K562 (cell line): ENCODE data around the gene VWA3B. TPM values are rescaled to one million over a fixed set of nuclear protein-coding genes. Genes with fewer than 3 reads are reported as not detected.
A peak's percentile ranks its signal among the peaks of the same experiment; 100 is the strongest.

Experiments used
- ATAC-seq: fragments of 200-7000 bp; cut with Tn5 transposase; 3 replicates; pipeline ENCODE4 v1.9.1; 2020; ENCODE audit warnings: moderate library complexity
- BruUV-seq: library from RNA; stranded (reverse); fragments of 400-500 nt; replicated peaks from 2 replicates; lab custom pipeline; 2021; lab: Mats Ljungman, UMichigan
- CTCF ChIA-PET: fragments of 300-600 bp; formaldehyde crosslinking; extraction: SDS; loops from one replicate; lab custom pipeline; 2021; ENCODE audit warnings: low intra/inter-chr PET ratio; lab: Yijun Ruan, JAX
- POLR2A ChIA-PET: fragments of 300-600, 350-650 bp; sonication (Branson Sonifier 250); formaldehyde crosslinking; extraction: SDS; loops from one replicate; lab custom pipeline; 2021; ENCODE audit warnings: antibody characterized with exemption, inconsistent platforms; lab: Yijun Ruan, JAX
- DNase-seq, 4 experiments: peaks; one replicate each; pipeline versions ENCODE4 v3.0.0 to v3.0.0-alpha.2; 2011 to 2018; ENCODE audit warnings: low spot score in 3 of 4, mixed read lengths in 3 of 4; ENCODE audit errors: extremely low read depth in 1 of 4
- FAIRE-seq: peaks from 2 replicates; lab custom pipeline; 2011; peaks lifted over from hg19 to GRCh38; lab: Jason Lieb, UNC
- H2AFZ ChIP-seq: 2 replicates; pipeline ENCODE4 v1.6.0; 2011; ENCODE audit warnings: low read depth, low read length, control low read depth, inconsistent platforms
- H3K27ac ChIP-seq: fragments of 200-600 bp; 3 replicates; pipeline ENCODE4 v1.8.0; 2011; ENCODE audit warnings: low read depth, mild to moderate bottlenecking, control low read depth, inconsistent platforms, low read length, moderate library complexity, mixed read lengths; ENCODE audit errors: extremely low read depth
- H3K27me3 ChIP-seq, 2 experiments: fragments of 300-600 bp in 1 of 2; 2 replicates in 1 of 2; 3 replicates in 1 of 2; pipeline versions ENCODE4 v1.6.0 to v1.8.0; 2011; ENCODE audit warnings: inconsistent platforms in 2 of 2, low read length in 2 of 2, mild to moderate bottlenecking in 1 of 2, mixed read lengths in 1 of 2, moderate library complexity in 1 of 2; ENCODE audit not compliant: control insufficient read depth in 2 of 2, insufficient read depth in 2 of 2
- H3K36me3 ChIP-seq: fragments of 300-600 bp; 3 replicates; pipeline ENCODE4 v1.8.0; 2011; ENCODE audit warnings: mild to moderate bottlenecking, low read length, inconsistent platforms; ENCODE audit not compliant: control insufficient read depth, insufficient read depth
- H3K4me1 ChIP-seq, 2 experiments: fragments of 200-600 bp in 1 of 2; replicated peaks in 1 of 2; 2 replicates in 1 of 2; 3 replicates in 1 of 2; pipeline versions ENCODE4 v1.5.1 to v1.8.0; 2011; ENCODE audit warnings: inconsistent platforms in 2 of 2, low read length in 2 of 2, mild to moderate bottlenecking in 1 of 2, mixed read lengths in 1 of 2, moderate library complexity in 1 of 2; ENCODE audit not compliant: control insufficient read depth in 2 of 2, insufficient read depth in 2 of 2
- H3K4me2 ChIP-seq: 2 replicates; pipeline ENCODE4 v1.6.1; 2011; ENCODE audit warnings: low read length, control low read depth, inconsistent platforms, mixed read lengths; ENCODE audit not compliant: insufficient read depth
- H3K4me3 ChIP-seq: fragments of 200-600 bp; sonication (generic), shearing (Covaris generic); 2 replicates; pipeline ENCODE4 v1.5.1; 2016; ENCODE audit warnings: control low read depth, inconsistent platforms
- H3K79me2 ChIP-seq: fragments of 200-600 bp; 3 replicates; pipeline ENCODE4 v1.8.0; 2011; ENCODE audit warnings: low read length, inconsistent platforms; ENCODE audit not compliant: control insufficient read depth, insufficient read depth
- H3K9ac ChIP-seq, 2 experiments: 2 replicates each; pipeline versions ENCODE4 v1.6.0 to v1.6.1; 2011; ENCODE audit warnings: low read depth in 2 of 2, low read length in 2 of 2, control low read depth in 1 of 2, inconsistent platforms in 1 of 2, mild to moderate bottlenecking in 1 of 2, mixed read lengths in 1 of 2; ENCODE audit not compliant: insufficient read depth in 1 of 2
- H3K9me1 ChIP-seq: one replicate; pipeline ENCODE4 v1.6.0; 2011; ENCODE audit warnings: inconsistent platforms, mild to moderate bottlenecking, low read length, moderate library complexity; ENCODE audit not compliant: control insufficient read depth, insufficient read depth
- H3K9me3 ChIP-seq: replicated peaks from 2 replicates; pipeline ENCODE4 v1.5.1; 2011; ENCODE audit warnings: low read depth, low read length, inconsistent platforms; ENCODE audit not compliant: control insufficient read depth, insufficient read depth
- H4K20me1 ChIP-seq: replicated peaks from 2 replicates; pipeline ENCODE4 v1.6.1; 2011; ENCODE audit warnings: low read length, inconsistent platforms, mixed read lengths; ENCODE audit not compliant: control insufficient read depth, insufficient read depth
- E4F1 ChIP-seq: fragments of 250-450 bp; sonication (Bioruptor Pico); IDR thresholded peaks from 2 replicates; pipeline ENCODE4 v1.5.0; 2021; ENCODE audit warnings: mild to moderate bottlenecking, borderline replicate concordance
- SPI1 ChIP-seq: IDR thresholded peaks from 2 replicates; pipeline ENCODE4 v1.6.1; 2011; ENCODE audit warnings: low read depth, low read length, control low read depth, borderline replicate concordance
- ZNF277 ChIP-seq: fragments of 250-450 bp; sonication (Bioruptor Pico); IDR thresholded peaks from 2 replicates; pipeline ENCODE4 v1.8.0; 2022; ENCODE audit warnings: inconsistent platforms, mild to moderate bottlenecking, moderate library complexity, borderline replicate concordance
- ZNF707 ChIP-seq: fragments of 250-450 bp; sonication (Bioruptor Pico); conservative IDR thresholded peaks from 2 replicates; pipeline ENCODE4 v1.8.0; 2022; ENCODE audit warnings: inconsistent platforms, mild to moderate bottlenecking, moderate library complexity
- WGBS: fragments of 100-300 bp; shearing (Covaris generic); methylation state at CpG from one replicate; pipeline ENCODE4 v1.1.6; 2016; ENCODE audit warnings: low coverage, mixed read lengths; ENCODE audit not compliant: insufficient coverage; ENCODE audit errors: missing lambda C conversion rate; 5-methylcytosine and 5-hydroxymethylcytosine counted together
- in situ Hi-C: fragments of 300-500 bp; cut with MboI; formaldehyde crosslinking; loops from 4 replicates; pipeline ENCODE4 v1.15.0; 2018; ENCODE audit warnings: inconsistent platforms, mixed read lengths
- intact Hi-C: fragments of 100-400 bp; cut with micrococcal nuclease; formaldehyde crosslinking; loops from 2 replicates; pipeline ENCODE4 v1.14.2; 2022
- polyA plus RNA-seq, 8 experiments: library from polyadenylated mRNA; depleted of rRNA in 4 of 8; stranded (reverse) in 5 of 8; unstranded in 3 of 8; fragments of >200 nt; fragmentation: Nextera tagmentation in 2 of 8; fragmentation: Illumina TruSeq in 1 of 8; extraction: Ambion mirVana in 2 of 8; extraction: Trizol in 1 of 8; gene quantifications; 2 replicates each; pipeline versions ENCODE4 v1.2.1 to v1.2.3, GENCODE V29; 2011 to 2014; ENCODE audit warnings: inconsistent platforms in 1 of 8, missing spikeins in 1 of 8
- total RNA-seq, 7 experiments: library from RNA; depleted of rRNA in 6 of 7; stranded (reverse); fragments of >200 nt in 6 of 7; fragmentation: Illumina TruSeq in 2 of 7; extraction: Trizol in 2 of 7; gene quantifications; 2 replicates each; pipeline versions ENCODE4 v1.2.1 to v1.2.3, GENCODE V29; 2011 to 2021; ENCODE audit warnings: low replicate concordance in 1 of 7

The VWA3B gene
- total and polyA plus RNA-seq, 9 of the 15 experiments (the other 6 are each of a cell fraction or from before 2014, with no cell fraction given): not detected

- CTCF ChIA-PET: no interaction called here
- Histone ChIP-seq H3K4me1 (no peaks in the 10 kb centered on the region), H3K4me3 (no peak overlapping the region), H3K79me2 (no peaks in the 10 kb centered on the region), H3K4me2 (no peak overlapping the region), H3K36me3 (no peaks in the 10 kb centered on the region), H3K9me1 (no peaks in the 10 kb centered on the region), H3K27me3 (peaks cover 7 to 20% of the 10 kb centered on the region in 2 experiments; a peak in 3 of 5 replicates), H3K27ac (no peak overlapping the region), H3K9ac (no peak overlapping the region), H3K9me3 (no peaks in the 10 kb centered on the region), H4K20me1 (no peaks in the 10 kb centered on the region), H2AFZ (no peak overlapping the region)
- no TSS peak for BruUV-seq
- TF ChIP-seq ZNF707 (CRISPR knock-in tag): no peak
- 0 out of 2 replicates have a peak, but pooled peaks have one; percentile 11 for TF ChIP-seq SPI1
- WGBS: 2% methylated on average over 12 of the region's 14 CpGs
- intact Hi-C loops (no loop called here), in situ Hi-C loops (no loop called here)
- ATAC-seq (no peak), FAIRE-seq (no peak), DNase-seq (no peak)
- POLR2A ChIA-PET: no interaction called here
Observed at GRCh38 chr2:98252038-98252773, 165.2 kb downstream of the VWA3B start.

GRCh38 chr2:98253461-98254070 is 166.6 kb downstream of the VWA3B start:
- POLR2A ChIA-PET: no interaction called here
- H3K9ac ChIP-seq: no peak overlapping the region
- no peaks in the 10 kb centered on the region for H4K20me1 ChIP-seq
- peaks cover 7 to 20% of the 10 kb centered on the region in 2 experiments; a peak in 3 of 5 replicates for H3K27me3 ChIP-seq
- no TSS peak for BruUV-seq
- CTCF ChIA-PET: no interaction called here
- no peaks in the 10 kb centered on the region for H3K4me1 ChIP-seq
- no peak overlapping the region for H3K4me3 ChIP-seq
- H3K27ac ChIP-seq: no peak overlapping the region
- no peaks in the 10 kb centered on the region for H3K9me1 ChIP-seq
- H3K79me2 ChIP-seq: no peaks in the 10 kb centered on the region
- DNase-seq: no peak
- TF ChIP-seq E4F1 (CRISPR knock-in tag) (no peak), ZNF277 (CRISPR knock-in tag) (no peak)
- FAIRE-seq: no peak
- WGBS: 0% methylated on average over 5 of the region's 5 CpGs
- ATAC-seq: no peak
- H3K9me3 ChIP-seq: no peaks in the 10 kb centered on the region
- intact Hi-C loops (no loop called here), in situ Hi-C loops (no loop called here)
- H2AFZ ChIP-seq: no peak overlapping the region
- no peak overlapping the region for H3K4me2 ChIP-seq
- H3K36me3 ChIP-seq: no peaks in the 10 kb centered on the region
